ENCODE data around the gene ROPN1. TPM values are rescaled to one million over a fixed set of nuclear protein-coding genes. Genes with fewer than 3 reads are reported as not detected.
A peak's percentile ranks its signal among the peaks of the same experiment; 100 is the strongest.
"Not testable (repeated sequence)": the region's sequence is repeated elsewhere in the genome, so short reads cannot be mapped to it uniquely, and the experiment has no call there.

ROPN1 gene
- total RNA-seq: not detected
- long read RNA-seq: 0 reads

DNA sequence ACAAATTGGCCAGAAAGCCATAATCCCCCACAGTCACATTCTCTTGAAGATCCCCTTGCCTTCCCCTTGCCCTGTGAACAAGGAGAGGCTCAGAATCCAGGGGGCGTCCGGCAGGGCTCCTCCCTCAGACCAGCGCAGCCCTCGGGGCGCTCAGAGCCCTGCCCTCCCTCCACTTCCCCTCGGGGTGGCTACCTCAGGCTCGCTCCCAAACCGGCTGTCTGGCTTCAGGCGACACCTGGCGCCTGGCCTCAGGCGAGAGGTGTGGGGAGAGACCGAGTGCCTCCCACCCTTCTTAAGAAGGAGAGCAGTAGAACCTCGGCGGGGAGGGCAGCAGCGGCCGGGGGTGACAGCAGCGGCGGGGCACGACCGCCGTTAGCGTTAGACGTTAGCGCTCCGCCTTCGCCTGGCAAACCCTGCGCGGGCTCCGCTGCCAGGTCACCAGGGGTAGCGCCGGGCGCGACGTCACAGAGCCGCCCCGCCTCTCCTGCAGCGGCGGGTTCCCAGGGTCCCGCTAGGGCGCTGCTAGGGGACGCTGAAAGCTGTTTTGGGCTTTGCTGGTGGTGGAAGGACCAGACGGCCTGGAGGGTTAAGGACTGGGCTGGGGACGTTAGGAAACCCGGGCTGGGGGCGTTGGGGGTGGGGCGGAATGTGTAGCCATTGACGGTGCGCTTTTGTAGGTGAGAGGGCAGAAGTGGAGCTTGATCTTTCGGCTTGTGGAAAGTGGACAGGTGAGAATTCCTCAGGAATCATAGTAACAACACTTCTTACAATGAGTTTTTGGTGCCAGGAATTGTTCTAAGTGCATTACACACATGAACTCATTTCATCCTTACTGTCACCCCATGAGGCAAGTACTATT lies at the start of gene ROPN1:
Gene ROPN1 (minus strand): TSS at position 395 of the 859 bp plus-strand sequence. CDS start 11,643 bp downstream, outside the sequence.
- peak; percentile 94 for ATAC-seq

DNA sequence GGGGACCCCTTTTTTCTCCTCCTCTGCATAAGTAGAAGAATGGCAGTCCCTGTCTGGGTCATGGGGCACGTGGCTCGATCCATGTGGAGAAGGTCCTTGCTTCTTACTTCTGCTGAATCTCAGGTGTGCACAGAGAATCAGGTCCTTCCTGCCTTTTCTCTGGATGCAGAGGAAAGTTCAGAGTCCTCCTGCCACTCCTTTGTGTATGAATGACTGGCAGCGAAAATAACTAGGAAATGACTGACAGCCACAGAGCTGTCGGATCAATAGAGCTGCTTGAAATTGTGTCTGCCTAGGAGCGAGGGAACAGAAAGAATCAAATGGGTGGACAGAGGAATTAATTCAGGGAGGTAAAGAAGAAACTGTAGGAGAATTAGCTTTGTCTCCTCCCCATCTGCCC lies 49.6 kb upstream of the ROPN1 start:
- intact Hi-C loops (cut with micrococcal nuclease): no loop called here
- no peak for ATAC-seq
- no peak for DNase-seq

More for the DNA sequence above, at the start of gene ROPN1:
- intact Hi-C loops (cut with micrococcal nuclease); DNase-seq: not testable (repeated sequence)

DNA sequence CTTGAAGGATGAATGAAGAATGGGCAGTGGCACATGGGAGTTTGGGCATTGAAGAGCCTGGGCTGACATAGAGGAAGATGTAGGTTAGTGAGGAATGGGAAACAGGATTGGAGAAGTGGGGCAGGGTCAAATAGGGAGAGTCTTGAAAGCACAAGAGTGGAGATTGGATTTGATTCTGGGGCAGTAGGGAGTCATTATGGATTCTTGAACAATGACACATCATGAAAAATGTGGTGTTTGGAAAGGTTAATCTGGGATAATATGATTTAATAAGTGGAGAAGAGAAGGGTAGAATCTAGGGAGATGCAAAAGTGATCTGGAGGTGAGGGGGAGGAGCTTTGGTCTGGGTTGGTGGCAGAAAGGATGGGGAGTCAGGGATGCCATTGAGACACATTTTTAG lies 45.4 kb upstream of the ROPN1 start:
- intact Hi-C loops (cut with micrococcal nuclease): no loop called here
- ATAC-seq (no peak), DNase-seq (no peak)

DNA sequence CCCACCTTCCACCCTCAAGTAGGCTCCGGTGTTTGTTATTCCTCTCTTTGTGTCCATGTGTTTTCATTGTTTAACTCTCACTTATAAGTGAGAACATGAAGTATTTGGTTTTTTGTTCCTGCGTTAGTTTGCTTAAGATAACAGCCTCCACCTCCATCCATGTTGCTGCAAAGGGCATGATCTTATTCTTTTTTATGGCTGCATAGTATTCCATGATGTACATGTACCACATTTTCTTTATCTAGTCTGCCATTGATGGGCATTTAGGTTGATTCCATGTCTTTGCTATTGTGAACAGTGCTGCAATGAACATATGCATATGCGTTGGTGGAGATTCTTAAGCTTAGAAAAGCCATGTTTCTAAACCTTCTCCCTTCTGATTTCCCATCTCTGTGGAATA lies 44.3 kb upstream of the ROPN1 start:
- DNase-seq; intact Hi-C loops (cut with micrococcal nuclease); ATAC-seq: not testable (repeated sequence)

DNA sequence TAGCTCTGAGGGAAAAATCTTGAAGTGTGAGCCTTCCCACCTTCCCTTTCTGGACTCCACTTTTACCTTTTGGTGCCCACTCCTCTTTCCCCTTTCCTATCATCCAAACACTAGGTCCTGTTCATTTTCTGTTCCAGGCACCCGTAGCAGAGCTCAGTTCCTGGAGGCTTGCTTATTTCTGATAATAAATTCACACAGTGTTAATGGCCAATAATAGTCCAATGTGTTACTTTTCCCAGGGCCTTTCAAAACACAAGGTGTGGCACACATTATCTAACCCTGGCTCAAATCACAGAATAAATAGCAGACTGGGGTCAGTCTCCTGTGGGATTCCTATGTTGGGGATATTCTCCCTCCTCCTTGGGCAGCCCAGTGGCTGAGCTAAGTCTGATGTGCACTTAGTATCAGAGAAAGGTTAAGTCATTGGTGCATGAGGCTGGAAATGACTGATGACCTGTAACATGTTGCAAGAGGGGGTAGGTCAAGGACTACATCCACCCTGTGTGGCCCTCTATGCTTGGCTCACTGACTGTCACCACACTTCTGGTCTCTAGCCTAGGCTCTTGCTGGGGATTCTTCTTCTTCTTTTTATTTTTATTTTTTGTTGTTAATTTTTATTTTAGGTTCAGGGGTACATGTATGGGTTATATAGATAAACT lies 43.7 kb upstream of the ROPN1 start:
- intact Hi-C loops (cut with micrococcal nuclease): no loop called here

DNA sequence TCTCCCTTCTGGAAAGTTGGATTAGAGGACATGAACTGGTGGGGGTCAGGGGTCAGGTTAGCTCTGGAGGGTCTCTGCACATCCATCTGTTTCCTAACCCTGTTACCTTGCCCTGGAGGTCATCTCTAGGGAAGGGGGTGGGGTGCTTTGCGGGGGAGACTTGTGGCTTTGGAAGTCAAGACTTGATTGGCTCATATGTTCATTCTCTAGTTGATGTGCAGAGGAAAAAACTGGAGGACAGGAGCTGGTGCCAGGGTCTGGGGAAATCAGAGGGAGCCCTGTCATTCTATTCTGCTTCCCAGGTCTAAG lies 42.9 kb upstream of the ROPN1 start:
- intact Hi-C loops (cut with micrococcal nuclease): loop anchor here (5.0 kb wide), 1 partner anchor 248 kb away; no protein-coding TSS in a partner anchor
- no peak for ATAC-seq
- no peak for DNase-seq

More for the DNA sequence above, 43.7 kb upstream of the ROPN1 start:
- DNase-seq: no peak
- ATAC-seq: no peak

DNA sequence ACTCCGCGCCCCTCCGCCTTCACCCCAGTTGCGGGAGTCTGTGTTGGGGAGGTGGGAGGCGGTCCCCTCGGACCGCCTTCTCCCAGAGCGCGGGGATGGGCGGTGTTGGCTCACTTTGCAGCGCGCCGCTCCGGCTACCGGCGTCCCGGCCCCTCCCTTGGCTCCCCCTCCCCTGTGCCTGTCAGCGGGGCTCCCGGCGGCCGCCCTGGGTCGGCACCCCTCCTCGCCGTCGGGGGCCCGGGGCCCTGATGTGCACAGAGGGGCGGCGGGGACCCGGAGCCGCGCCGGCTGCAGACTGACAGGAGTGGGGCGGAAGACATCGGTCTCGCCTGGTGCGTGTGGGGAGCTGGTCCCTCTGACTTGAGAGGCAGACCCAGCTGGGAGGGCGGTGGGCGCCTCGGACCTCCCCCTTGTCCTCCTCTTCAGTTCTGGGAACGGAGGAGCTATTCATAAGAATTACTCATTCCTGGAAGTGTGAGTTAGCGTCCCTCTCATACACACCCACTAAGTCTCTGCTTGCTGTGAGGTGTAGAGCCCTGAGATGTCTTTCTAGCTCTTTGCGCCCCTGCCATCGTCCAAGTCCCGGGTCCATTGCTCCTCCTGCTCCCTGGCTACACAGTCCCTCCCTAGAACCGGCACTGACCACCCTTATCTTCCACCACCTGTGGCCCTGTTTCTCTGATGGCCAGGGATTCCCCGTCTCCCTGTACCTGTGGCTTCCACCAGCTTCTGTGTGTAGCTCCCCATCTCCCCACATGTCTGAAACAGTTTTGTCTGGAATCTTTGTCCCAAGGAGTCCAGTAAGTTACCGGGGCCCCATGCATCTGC lies 42.3 kb upstream of the ROPN1 start:
- ATAC-seq: peak; percentile 2
- intact Hi-C loops (cut with micrococcal nuclease): loop anchor here (5.0 kb wide), 1 partner anchor 248 kb away; no protein-coding TSS in a partner anchor
- DNase-seq: peak; percentile 41

DNA sequence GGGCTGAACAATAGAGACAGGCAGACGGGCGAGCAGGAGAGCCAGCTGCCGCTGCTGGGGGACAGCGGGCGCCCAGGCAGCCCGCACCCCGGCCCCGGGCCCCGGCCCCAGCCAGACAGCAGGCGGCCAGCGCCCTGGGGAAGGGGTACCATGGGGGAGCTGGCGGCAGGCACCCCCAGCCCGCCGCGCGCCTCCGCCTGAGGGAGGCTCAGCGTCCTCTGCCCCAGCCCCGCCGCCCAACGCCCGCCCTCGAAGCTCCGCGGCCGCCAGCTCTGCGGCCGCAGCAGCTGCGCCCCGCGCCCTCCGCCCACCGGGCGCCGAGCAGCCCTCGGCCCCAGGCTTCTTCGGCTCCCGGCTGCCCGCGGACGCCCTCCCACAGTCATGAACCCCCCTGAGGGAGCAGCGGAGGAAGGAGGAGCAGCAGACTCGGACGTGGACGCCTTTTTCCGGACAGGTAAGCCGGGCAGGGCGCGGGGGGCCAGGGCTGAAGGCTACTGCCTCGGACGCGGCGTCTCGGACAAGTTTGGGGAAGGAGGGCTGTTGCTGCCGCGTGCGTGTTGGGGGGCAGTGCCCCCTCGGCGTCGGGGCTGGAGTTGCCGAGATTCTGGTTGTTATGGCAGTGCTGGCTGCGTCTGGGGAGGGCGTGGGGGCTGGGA lies 41.6 kb upstream of the ROPN1 start, which contains the start of gene KALRN:
Gene KALRN (plus strand): TSS at position 10 of the 656 bp plus-strand sequence.
- peak; percentile 44 for DNase-seq
- peak; percentile 39 for ATAC-seq

DNA sequence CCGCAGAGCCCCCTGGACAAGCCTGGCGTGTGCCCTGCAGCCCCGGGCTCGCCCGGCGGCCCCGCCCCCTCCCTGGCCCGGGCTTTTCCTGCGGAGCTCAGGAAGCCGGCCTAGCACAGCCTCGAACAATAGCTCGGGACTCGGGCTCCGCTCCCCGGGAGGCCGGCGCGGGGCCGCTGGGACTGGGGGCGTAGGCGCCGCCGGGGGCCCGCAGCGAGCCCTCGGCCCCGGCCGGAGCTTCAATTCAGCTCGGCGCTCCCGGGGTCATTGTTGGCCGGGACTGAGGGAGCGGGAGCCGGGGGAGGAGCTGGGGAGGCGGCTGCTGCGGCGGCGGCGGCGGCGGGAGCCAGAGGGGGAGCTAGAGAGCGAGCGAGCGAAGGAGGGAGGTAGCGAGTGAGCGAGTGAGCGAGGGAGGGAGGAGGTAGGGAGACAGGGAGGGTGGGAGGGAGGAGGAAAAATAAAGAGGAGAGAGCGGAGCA lies 41.0 kb upstream of the ROPN1 start:
- DNase-seq (peak; percentile 90), ATAC-seq (peak; percentile 96)
- intact Hi-C loops (cut with micrococcal nuclease): loop anchor here (5.0 kb wide), 1 partner anchor 249 kb away; no protein-coding TSS in a partner anchor

More for the DNA sequence above, 41.6 kb upstream of the ROPN1 start, which contains the start of gene KALRN:
- intact Hi-C loops (cut with micrococcal nuclease): loop anchor here (5.0 kb wide), 1 partner anchor 249 kb away; no protein-coding TSS in a partner anchor

DNA sequence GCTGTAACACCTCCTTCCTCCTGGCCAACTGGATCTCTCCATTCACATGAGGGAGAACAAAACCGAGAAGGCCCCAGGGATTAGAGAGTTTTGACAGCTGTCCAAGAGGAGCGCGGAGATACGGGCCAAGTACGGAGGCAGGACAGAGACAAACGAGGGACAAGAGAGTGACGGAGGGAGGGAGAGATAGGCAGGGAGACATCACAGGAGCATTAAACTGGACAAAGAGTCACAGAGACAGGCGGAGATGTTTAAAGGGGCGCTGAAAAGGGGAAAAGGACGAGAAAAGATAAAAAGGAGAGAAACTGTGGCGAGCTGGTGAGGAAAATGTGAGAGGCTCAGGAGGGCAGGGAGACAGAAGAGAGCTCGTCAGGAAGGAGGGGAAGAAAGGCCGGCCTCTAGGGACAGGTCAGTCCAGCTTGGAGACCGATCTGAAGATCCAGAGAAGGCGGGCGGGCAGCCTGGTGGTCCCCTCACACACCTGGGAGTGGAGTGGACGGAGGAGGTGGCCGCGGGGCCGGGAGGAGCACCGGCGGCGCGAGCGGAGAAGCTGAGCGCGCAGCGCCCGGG lies 40.5 kb upstream of the ROPN1 start:
- ATAC-seq: peak; percentile 74
- intact Hi-C loops (cut with micrococcal nuclease): loop anchor here (5.0 kb wide), 1 partner anchor 250 kb away; no protein-coding TSS in a partner anchor

DNA sequence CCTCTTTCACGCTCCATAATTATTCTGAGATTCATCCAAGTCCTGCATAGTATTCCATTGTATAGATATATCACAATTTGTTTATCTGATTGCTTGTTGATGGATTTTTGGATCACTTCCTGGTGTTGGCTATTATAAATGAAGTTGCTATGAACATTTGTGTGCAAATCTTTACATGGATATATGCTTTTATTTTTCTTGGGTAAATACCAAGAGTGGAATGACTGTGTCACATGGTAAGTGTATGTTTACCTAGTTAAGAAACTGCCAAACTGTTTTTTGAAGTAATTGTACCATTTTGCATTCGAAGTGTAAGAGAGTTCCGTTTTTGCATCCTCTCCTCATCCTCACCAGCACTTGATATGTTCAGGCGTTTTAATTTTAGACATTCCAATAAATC lies 34.6 kb upstream of the ROPN1 start:
- intact Hi-C loops (cut with micrococcal nuclease): no loop called here
- ATAC-seq (no peak), DNase-seq (no peak)

More for the DNA sequence above, 40.5 kb upstream of the ROPN1 start:
- DNase-seq: peak; percentile 64

DNA sequence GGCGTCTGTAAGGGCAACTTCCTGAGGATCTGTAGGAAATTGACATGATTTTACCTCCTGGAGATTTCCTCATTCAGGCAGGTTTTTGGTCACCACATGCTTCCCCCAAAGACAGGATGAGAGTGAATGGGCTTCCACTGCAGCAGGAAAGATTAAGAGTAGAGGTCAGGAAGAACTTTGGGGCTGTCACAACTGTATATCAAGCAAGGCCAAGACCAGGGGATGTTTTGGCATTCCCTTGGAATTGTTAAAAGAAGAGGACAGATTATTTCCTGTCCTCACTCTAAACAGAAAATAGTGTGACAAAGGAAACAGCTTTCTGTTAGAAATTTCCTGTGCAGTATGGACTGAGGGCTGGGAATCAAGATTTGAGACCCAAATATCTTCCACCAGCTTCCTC lies 31.6 kb upstream of the ROPN1 start:
- intact Hi-C loops (cut with micrococcal nuclease); DNase-seq; ATAC-seq: not testable (repeated sequence)

DNA sequence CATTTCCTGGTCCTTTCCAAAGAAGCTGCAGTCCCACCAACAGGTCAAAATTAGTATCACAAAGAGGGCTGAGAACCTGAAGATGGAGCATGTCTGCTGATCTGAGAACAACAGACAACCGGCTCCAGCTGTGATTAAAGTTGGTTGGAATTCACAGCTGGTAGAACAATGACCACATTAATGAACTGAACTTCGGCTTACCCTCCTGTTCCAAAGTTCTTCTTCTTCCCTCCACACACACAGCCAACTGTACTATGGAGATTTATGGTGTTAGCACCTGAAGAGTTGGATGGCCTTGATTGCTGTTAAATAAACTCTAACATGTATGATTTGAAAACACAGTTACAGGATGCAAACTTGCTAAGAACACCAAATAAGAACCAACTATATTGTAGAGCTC lies 27.4 kb upstream of the ROPN1 start:
- intact Hi-C loops (cut with micrococcal nuclease): loop anchor here (5.0 to 10.0 kb wide), 2 partner anchors 263 to 446 kb away; no protein-coding TSS in a partner anchor

DNA sequence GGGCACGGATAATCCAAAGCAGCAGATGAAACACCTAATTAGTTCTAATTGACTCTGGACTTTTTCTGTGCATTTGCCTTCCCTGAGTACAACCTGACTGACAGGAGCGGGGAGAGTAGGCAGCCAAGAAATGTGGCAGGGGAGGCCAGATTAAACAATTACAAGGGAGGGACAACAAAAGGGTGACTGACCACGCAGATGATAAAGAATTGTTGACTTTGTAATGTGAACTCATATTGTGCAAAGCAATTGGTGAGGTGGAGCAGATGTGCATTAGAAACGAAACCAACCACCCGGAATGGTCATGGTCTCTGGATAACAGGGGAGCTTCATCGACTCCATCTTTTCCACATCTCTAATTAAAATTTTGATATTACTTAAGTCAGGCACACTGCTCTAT lies 25.6 kb upstream of the ROPN1 start:
- not testable (repeated sequence) for DNase-seq, ATAC-seq
- intact Hi-C loops (cut with micrococcal nuclease): loop anchor here (2.0 to 10.0 kb wide), 3 partner anchors 61 to 447 kb away; no protein-coding TSS in a partner anchor

More for the DNA sequence above, 27.4 kb upstream of the ROPN1 start:
- DNase-seq (no peak), ATAC-seq (no peak)

DNA sequence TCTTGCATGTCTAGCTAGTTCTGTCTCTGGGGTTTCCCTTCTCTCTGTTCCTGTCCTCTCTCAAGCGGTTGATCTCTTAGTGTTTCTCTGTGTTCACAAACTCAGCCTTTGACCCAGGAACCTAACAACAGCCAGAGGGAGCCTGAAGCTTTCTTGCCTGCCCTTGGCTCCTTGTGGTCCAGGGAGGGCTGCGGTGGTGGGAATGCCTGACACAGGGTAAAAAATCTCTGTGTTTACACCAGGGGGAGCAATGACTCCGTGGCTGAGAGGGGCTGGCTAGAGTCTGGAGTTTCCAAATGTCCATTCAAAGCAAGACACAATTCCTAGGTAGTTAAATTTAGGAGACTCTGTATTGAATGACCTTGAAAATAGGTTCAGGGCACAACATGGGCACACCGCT lies 24.6 kb upstream of the ROPN1 start:
- peak; percentile 97 for ATAC-seq
- peak; percentile 29 for DNase-seq
- intact Hi-C loops (cut with micrococcal nuclease): loop anchor here (2.0 to 10.0 kb wide), 3 partner anchors 62 to 448 kb away; no protein-coding TSS in a partner anchor

DNA sequence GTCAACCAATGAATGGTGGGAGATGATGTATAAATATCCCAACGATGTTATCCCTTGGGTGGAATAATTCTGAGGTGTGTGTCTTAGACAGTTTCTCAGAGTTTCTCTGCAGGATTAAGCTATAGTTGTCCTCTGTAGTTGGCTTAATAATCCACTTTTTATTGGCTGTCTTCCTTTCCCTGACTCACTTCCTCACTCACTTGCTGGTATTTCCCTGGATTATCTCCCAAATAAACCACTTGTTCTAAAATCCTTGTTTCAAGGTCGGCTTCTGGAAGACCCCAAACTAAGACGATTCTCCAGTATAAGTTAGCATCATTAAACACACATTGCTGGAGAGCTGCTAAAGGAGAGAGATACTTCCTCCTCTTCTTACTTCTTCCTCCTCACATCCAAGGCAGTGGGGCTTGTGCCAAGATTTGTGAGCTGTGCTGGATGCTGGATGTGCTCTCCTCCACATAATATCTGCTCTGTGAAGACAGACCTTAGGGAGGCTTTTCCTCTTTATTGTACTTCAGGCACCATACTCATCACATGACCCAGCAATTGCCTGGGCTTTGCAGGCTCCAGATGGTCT lies 22.5 kb upstream of the ROPN1 start:
- DNase-seq (no peak), ATAC-seq (no peak)
- intact Hi-C loops (cut with micrococcal nuclease): loop anchor here (10.0 kb wide), 1 partner anchor 450 kb away; no protein-coding TSS in a partner anchor

DNA sequence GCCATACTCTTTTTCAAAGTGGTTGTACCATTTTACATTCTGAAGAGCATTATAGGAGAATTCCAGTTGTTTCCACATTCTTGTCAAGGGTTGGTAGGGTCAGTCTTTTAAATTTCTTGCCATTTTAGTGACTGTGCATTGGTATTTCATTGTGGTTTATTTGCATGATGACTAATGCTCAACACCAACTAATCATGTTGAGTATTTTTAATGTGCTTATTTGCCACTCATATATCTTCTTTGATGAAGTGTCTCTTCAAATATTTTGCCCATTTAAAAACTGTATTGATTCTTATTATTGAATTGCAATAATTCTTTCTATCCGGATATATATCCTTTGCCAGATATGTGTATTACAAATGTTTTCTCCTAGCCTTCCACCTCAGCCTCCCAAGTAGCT lies 16.4 kb upstream of the ROPN1 start:
- ATAC-seq; intact Hi-C loops (cut with micrococcal nuclease); DNase-seq: not testable (repeated sequence)

All from left ventricle myocardium superior (tissue), 1 donor.